ENCODE data around the gene PCSK2. TPM values are rescaled to one million over a fixed set of nuclear protein-coding genes. Genes with fewer than 3 reads are reported as not detected.

Gene PCSK2
- total and polyA plus RNA-seq, 8 donors = 5.4 to 51.0 (median 9.3) TPM

GRCh38 chr20:17437251-17437650 is 210.4 kb downstream of the PCSK2 start:
- Histone ChIP-seq H3K27me3 (peaks cover 0 to 1% (median 0%) of the 10 kb centered on the region in 4 donors), H3K4me3 (no peak overlapping the region), H3K9me3 (no peaks in the 10 kb centered on the region), H3K4me1 (no peaks in the 10 kb centered on the region), H3K36me3 (no peaks in the 10 kb centered on the region), H3K27ac (no peak overlapping the region)
- TF ChIP-seq CTCF (IDR thresholded peaks at IDR 0.05) = no peak
- DNase-seq (no peak), FAIRE-seq (no peak), ATAC-seq (no peak)
- WGBS, 2 donors = 64 to 65% methylated on average over 8 of the region's 8 CpGs
- intact Hi-C loops (cut with DNase I) = loop anchor here in 2 of 3 donors (5.0 to 10.0 kb wide), 2 partner anchors 632 to 635 kb away; no protein-coding TSS in a partner anchor

GRCh38 chr20:17438436-17439039 is 211.7 kb downstream of the PCSK2 start:
- WGBS, 2 donors = 76 to 85% methylated on average over 9 of the region's 9 CpGs
- FAIRE-seq (no peak), ATAC-seq (no peak), DNase-seq (no peak)
- Histone ChIP-seq H3K9me3 (no peaks in the 10 kb centered on the region), H3K27ac (no peak overlapping the region), H3K36me3 (no peaks in the 10 kb centered on the region), H3K4me3 (no peak overlapping the region), H3K27me3 (peaks cover 0 to 5% (median 2%) of the 10 kb centered on the region in 4 donors), H3K4me1 (no peaks in the 10 kb centered on the region)
- TF ChIP-seq CTCF (IDR thresholded peaks at IDR 0.05) = no peak
- intact Hi-C loops (cut with DNase I) = loop anchor here in 2 of 3 donors (5.0 to 10.0 kb wide), 2 partner anchors 634 to 636 kb away; no protein-coding TSS in a partner anchor

- intact Hi-C loops (cut with DNase I) = loop anchor here in 2 of 3 donors (5.0 to 10.0 kb wide), 2 partner anchors 635 to 637 kb away; no protein-coding TSS in a partner anchor
- Histone ChIP-seq H3K27ac (no peak overlapping the region), H3K36me3 (no peaks in the 10 kb centered on the region), H3K4me3 (no peak overlapping the region), H3K27me3 (peaks cover 0 to 5% (median 2%) of the 10 kb centered on the region in 4 donors), H3K9me3 (no peaks in the 10 kb centered on the region), H3K4me1 (no peaks in the 10 kb centered on the region)
- no peak for FAIRE-seq
- no peak for TF ChIP-seq CTCF (IDR thresholded peaks at IDR 0.05)
- 61 to 66% methylated on average over 8 of the region's 8 CpGs for WGBS, 2 donors
- no peak for ATAC-seq
- DNase-seq = no peak
These were observed 212.9 kb downstream of the PCSK2 start for GRCh38 chr20:17439616-17440296.

GRCh38 chr20:17441745-17442144 is 214.9 kb downstream of the PCSK2 start:
- no peak for TF ChIP-seq CTCF (IDR thresholded peaks at IDR 0.05)
- intact Hi-C loops (cut with DNase I) = no loop called here
- Histone ChIP-seq H3K27me3 (peaks cover 0 to 5% (median 2%) of the 10 kb centered on the region in 4 donors), H3K27ac (no peak overlapping the region), H3K9me3 (no peaks in the 10 kb centered on the region), H3K36me3 (no peaks in the 10 kb centered on the region), H3K4me3 (no peak overlapping the region), H3K4me1 (no peaks in the 10 kb centered on the region)
- no peak for FAIRE-seq
- ATAC-seq = no peak
- DNase-seq = no peak
- 86 to 93% methylated on average over 1 of the region's 1 CpG for WGBS, 2 donors

- WGBS, 2 donors = 47 to 50% methylated on average over 8 of the region's 8 CpGs
- no peaks in the 10 kb centered on the region for H3K4me1 ChIP-seq
- H3K4me3 ChIP-seq = no peak overlapping the region
- no peak for ATAC-seq
- H3K36me3 ChIP-seq = no peaks in the 10 kb centered on the region
- no peak for TF ChIP-seq CTCF (IDR thresholded peaks at IDR 0.05)
- no peak for FAIRE-seq
- no peak for DNase-seq
- peaks cover 0 to 5% (median 2%) of the 10 kb centered on the region in 4 donors for H3K27me3 ChIP-seq
- intact Hi-C loops (cut with DNase I) = no loop called here
- no peaks in the 10 kb centered on the region for H3K9me3 ChIP-seq
- H3K27ac ChIP-seq = no peak overlapping the region
These were observed 215.7 kb downstream of the PCSK2 start for GRCh38 chr20:17442588-17442987.
